ENCODE data around the gene CCDC85B.

CCDC85B gene

DNA sequence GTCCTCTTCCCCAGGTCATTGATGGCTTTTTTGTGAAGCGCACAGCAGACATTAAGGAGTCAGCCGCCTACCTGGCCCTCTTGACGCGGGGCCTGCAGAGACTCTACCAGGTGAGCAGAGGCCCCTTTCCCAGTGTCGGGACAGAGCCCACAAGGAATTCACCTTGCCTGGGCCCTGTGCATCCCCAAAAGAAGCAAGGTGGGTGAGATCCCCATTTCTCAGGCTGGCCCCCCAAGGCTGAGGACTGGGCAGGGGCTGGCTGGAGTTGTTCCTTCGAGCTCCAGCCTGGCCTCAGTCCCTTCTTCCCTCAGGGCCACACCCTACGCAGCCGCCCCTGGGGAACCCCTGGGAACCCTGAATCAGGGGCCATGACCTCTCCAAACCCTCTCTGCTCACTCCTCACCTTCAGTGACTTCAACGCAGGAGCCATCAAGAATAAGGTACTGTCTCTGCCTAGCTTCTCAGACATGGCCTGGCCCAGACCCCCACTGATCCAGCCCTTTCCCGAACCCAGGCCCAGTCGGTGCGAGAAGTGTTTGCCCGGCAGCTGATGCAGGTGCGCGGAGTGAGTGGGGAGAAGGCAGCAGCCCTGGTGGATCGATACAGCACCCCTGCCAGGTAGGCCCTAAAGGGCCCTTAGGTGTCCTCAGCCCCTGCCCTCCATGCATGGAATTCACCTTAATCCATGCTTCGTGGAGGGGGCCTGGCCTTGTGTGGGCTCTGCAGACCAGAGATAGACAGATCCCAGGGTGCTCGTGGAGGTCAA lies 25.6 kb upstream of the CCDC85B start:
- no peak for DNase-seq (ENCODE audit: low read depth)
- peaks cover 22% of the 10 kb centered on the region for H3K4me1 ChIP-seq (ENCODE audit: control insufficient read depth, insufficient read depth, low read length)
- peaks cover 80% of the 10 kb centered on the region for H3K36me3 ChIP-seq (ENCODE audit: control insufficient read depth, insufficient read depth, low read length, severe bottlenecking)
- H3K4me3 ChIP-seq (ENCODE audit: low read length): no peak overlapping the region
- no peak overlapping the region for H3K9ac ChIP-seq (ENCODE audit: low read length)
- no peaks in the 10 kb centered on the region for H3K27me3 ChIP-seq (replicated peaks; ENCODE audit: control insufficient read depth, insufficient read depth, low read length)
- no peaks in the 10 kb centered on the region for H3K9me3 ChIP-seq (ENCODE audit: control insufficient read depth, low read length)

DNA sequence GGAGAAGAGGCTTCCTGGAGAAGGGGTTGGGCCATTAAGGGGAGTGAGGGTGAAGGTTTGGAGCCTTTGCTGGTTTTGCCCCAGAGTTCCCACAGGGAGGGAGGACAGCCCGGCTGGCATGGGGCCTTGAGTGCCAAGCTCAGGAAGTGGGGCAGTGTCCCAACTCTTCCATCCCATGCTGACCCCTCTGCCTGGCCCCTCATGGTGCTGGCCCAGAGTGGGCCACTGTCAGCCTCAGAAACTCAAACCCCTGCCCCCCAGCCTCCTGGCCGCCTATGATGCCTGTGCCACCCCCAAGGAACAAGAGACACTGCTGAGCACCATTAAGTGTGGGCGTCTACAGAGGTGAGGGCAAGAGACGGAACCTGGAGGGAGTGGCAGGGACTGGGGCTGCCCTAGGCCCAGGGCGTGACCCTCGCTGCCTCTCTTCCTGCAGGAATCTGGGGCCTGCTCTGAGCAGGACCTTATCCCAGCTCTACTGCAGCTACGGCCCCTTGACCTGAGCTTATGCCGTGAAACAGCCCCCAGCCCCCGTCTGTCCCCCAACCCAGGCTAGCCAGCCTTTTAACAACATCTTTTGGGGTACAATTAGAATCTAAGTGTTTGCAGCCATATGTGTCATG lies 24.8 kb upstream of the CCDC85B start:
- Histone ChIP-seq H3K9me3 (ENCODE audit: control insufficient read depth, low read length) (no peaks in the 10 kb centered on the region), H3K4me1 (ENCODE audit: control insufficient read depth, insufficient read depth, low read length) (peaks cover 25% of the 10 kb centered on the region), H3K4me3 (ENCODE audit: low read length) (no peak overlapping the region), H3K36me3 (ENCODE audit: control insufficient read depth, insufficient read depth, low read length, severe bottlenecking) (peaks cover 84% of the 10 kb centered on the region), H3K9ac (ENCODE audit: low read length) (no peak overlapping the region), H3K27me3 (replicated peaks; ENCODE audit: control insufficient read depth, insufficient read depth, low read length) (no peaks in the 10 kb centered on the region)
- no peak for DNase-seq (ENCODE audit: low read depth)

DNA sequence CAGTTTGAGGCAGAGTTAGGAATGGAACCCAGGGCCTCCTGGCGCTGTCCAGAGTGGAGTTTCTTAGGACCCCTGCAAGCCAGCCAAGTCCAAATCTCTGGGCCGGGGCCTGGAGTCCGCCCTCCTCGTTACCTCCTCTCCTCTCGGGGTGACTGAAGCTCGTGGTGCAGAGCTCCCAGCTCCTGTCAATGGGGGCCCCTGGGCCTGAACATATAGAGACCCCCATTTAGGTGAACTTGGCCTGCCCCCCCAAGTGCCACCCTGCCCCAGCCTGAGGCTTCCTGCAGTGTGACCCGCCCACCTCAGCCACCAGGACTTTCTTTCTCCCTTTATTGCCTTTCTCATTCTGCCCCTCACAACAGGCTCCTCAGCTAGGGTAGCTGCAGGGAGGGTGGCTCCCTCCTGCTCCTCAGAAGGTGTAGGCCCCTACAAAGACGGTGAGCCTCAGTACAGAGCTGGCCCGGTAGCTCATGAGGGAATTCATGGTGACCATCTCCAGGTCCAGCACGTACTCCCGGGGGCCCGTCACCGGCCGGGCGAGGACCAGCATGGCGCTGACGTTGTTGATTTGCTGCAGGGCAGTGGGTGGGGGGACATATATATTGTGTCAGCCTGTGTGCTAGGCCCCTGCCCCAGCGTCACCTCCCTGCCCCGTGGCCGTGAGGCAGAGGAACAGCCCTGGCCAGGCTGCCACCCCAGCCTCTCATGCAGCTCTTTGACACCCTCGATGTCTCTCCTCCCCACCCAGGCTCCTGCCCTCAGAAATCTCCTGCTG lies 23.8 kb upstream of the CCDC85B start:
- DNase-seq (ENCODE audit: low read depth): no peak
- H3K9me3 ChIP-seq (ENCODE audit: control insufficient read depth, low read length): no peaks in the 10 kb centered on the region
- peaks cover 28% of the 10 kb centered on the region for H3K4me1 ChIP-seq (ENCODE audit: control insufficient read depth, insufficient read depth, low read length)
- H3K4me3 ChIP-seq (ENCODE audit: low read length): no peak overlapping the region
- H3K36me3 ChIP-seq (ENCODE audit: control insufficient read depth, insufficient read depth, low read length, severe bottlenecking): peaks cover 82% of the 10 kb centered on the region
- H3K27me3 ChIP-seq (replicated peaks; ENCODE audit: control insufficient read depth, insufficient read depth, low read length): no peaks in the 10 kb centered on the region
- H3K9ac ChIP-seq (ENCODE audit: low read length): no peak overlapping the region

DNA sequence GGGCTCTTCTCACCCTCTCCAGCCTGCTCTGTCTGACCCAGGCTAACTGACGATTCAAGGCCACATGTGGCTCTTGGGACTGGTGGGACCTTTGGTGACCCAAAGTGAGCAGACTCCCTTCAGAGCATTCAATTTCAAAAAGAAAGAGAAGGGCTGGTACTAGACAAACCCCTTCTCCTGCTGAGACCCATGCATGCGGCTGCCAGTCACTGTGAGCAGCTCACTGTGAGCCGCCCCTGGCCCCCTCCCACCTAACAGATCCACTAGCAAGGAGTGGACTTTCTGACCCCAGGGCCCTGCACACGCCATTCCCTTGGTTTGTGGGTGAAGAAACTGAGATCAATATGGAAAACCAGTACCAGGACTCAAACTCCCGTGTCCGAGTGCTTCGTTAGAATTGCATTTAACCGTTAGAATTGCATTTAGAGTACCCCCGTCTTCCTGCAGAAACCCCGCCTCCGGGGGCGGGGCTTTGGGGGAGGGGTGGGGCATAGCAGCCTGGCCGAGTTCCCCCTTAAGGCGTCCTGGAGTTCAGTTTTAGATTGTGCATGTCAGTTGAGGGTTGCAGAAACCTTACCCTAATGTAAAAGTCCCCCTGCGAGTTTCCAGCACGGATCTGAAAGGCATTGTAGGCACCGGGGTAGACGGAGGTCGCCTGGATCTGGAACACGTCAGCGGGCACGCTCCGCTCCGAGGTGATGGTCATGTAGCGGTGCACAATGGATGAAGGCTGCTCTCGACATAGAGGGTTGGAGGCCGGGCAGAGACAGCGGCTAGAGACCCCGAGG lies 23.0 kb upstream of the CCDC85B start:
- DNase-seq (ENCODE audit: low read depth): no peak

DNA sequence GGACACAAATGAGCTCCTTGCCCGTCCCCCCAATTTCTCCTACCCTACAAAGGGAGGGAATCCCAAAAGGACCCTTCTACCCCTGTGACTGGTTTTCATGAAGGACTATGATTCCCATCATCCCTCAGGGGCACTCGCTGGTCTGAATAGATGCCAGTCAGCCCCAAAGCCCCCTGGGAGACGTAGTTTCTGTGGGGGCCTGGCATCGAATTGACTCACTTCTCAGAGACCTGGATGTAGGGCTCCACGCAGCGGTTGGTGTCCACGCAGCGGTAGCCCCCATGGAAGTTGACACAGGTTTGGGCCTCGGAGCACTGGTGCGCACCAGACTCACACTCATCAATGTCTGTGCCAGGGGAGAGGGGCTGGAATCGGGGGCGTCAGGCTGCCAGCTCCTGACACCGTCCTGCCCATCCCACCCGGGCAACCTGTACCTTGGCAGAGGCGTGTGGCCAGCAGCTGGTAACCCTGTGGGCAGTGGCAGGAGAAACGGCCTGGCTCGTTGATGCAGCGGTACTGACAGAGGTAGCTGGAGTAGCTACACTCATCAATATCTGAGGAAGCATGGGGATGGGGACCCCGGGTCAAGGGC lies 22.3 kb upstream of the CCDC85B start:
- H3K4me1 ChIP-seq (ENCODE audit: control insufficient read depth, insufficient read depth, low read length): peaks cover 21% of the 10 kb centered on the region
- no peaks in the 10 kb centered on the region for H3K27me3 ChIP-seq (replicated peaks; ENCODE audit: control insufficient read depth, insufficient read depth, low read length)
- no peaks in the 10 kb centered on the region for H3K9me3 ChIP-seq (ENCODE audit: control insufficient read depth, low read length)
- DNase-seq (ENCODE audit: low read depth): no peak
- H3K9ac ChIP-seq (ENCODE audit: low read length): no peak overlapping the region
- no peak overlapping the region for H3K4me3 ChIP-seq (ENCODE audit: low read length)
- peaks cover 68% of the 10 kb centered on the region for H3K36me3 ChIP-seq (ENCODE audit: control insufficient read depth, insufficient read depth, low read length, severe bottlenecking)

More for the DNA sequence above, 23.0 kb upstream of the CCDC85B start:
- no peaks in the 10 kb centered on the region for H3K27me3 ChIP-seq (replicated peaks; ENCODE audit: control insufficient read depth, insufficient read depth, low read length)
- no peak overlapping the region for H3K9ac ChIP-seq (ENCODE audit: low read length)
- no peaks in the 10 kb centered on the region for H3K9me3 ChIP-seq (ENCODE audit: control insufficient read depth, low read length)
- peaks cover 75% of the 10 kb centered on the region for H3K36me3 ChIP-seq (ENCODE audit: control insufficient read depth, insufficient read depth, low read length, severe bottlenecking)
- H3K4me3 ChIP-seq (ENCODE audit: low read length): no peak overlapping the region
- peaks cover 24% of the 10 kb centered on the region for H3K4me1 ChIP-seq (ENCODE audit: control insufficient read depth, insufficient read depth, low read length)

DNA sequence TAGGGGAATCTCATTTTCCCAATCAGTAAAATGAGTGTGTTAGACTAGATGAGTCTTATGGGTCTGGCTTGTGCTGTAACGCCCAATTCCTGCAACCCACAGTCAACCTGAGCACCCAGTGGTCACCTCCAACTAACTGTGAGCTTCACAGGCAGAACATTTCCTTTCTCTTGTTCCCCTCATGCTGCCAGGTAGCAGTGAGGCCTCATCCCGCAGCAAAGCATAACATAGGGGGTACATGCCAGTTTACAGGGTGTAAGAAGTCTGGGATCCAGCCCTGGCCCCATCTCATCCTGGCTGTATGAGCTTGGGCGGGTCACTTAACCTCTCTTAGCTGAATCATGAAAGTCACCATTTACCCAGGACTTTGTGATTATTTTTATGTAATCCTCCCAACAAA lies 21.6 kb upstream of the CCDC85B start:
- peaks cover 60% of the 10 kb centered on the region for H3K36me3 ChIP-seq (ENCODE audit: control insufficient read depth, insufficient read depth, low read length, severe bottlenecking)
- H3K27me3 ChIP-seq (replicated peaks; ENCODE audit: control insufficient read depth, insufficient read depth, low read length): no peaks in the 10 kb centered on the region
- peaks cover 21% of the 10 kb centered on the region for H3K4me1 ChIP-seq (ENCODE audit: control insufficient read depth, insufficient read depth, low read length)
- no peak for DNase-seq (ENCODE audit: low read depth)
- peak overlapping the region; percentile 5 for H3K9ac ChIP-seq (ENCODE audit: low read length)
- H3K9me3 ChIP-seq (ENCODE audit: control insufficient read depth, low read length): no peaks in the 10 kb centered on the region
- no peak overlapping the region for H3K4me3 ChIP-seq (ENCODE audit: low read length)

DNA sequence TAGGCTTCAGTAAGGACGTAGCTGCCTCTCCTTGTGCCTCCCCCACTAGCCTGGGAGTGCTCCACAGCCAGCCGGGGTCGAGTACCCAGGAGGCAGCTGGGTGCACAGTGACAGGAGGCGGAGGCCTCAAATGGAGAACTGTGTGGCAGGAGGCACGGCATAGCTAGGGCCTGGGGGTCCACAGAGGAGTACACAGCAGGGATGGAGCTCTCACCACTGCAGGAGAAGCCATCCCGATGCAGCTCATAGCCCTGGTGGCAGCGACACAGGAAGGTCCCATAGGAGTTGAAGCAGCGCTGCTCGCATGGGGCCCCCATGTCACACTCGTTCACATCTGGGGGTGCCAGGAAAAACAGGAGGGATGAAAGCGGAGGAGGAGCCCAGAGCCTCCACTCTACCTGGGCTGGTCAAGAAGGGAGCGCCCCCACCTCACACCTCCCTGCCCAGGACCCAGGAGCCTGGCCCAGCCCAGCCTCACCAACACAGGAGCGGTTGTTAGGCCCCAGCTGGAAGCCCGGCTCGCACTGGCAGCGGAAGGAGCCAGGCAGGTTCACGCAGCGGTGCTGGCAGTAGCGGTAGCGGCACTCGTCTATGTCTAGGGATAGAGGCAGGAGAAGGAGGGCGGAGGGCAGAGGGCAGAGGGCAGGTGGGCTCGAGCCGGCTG lies 20.7 kb upstream of the CCDC85B start:
- peak overlapping the region; percentile 95 for H3K9ac ChIP-seq (ENCODE audit: low read length)
- peaks cover 21% of the 10 kb centered on the region for H3K4me1 ChIP-seq (ENCODE audit: control insufficient read depth, insufficient read depth, low read length)
- DNase-seq (ENCODE audit: low read depth): no peak
- no peak overlapping the region for H3K4me3 ChIP-seq (ENCODE audit: low read length)
- peaks cover 52% of the 10 kb centered on the region for H3K36me3 ChIP-seq (ENCODE audit: control insufficient read depth, insufficient read depth, low read length, severe bottlenecking)
- H3K9me3 ChIP-seq (ENCODE audit: control insufficient read depth, low read length): no peaks in the 10 kb centered on the region
- H3K27me3 ChIP-seq (replicated peaks; ENCODE audit: control insufficient read depth, insufficient read depth, low read length): no peaks in the 10 kb centered on the region

DNA sequence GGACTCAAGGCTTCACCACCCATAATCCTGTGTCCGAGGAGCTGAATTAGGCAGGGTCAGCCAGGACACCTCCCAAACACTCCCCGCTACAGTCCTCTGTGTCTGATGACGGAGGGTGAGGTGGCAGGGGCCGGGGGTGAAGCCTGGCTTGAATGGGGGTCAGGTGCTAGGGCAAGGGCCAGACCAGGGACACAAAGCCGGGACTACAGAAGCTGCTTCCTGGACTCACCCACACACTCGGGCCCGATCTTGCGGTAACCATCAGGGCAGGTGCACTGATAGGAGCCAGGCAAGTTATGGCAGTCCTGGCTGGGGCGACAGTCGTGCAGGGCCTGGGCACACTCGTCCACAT lies 20.2 kb upstream of the CCDC85B start:
- DNase-seq (ENCODE audit: low read depth): no peak
- Histone ChIP-seq H3K4me3 (ENCODE audit: low read length) (no peak overlapping the region), H3K9ac (ENCODE audit: low read length) (peak overlapping the region; percentile 95), H3K36me3 (ENCODE audit: control insufficient read depth, insufficient read depth, low read length, severe bottlenecking) (peaks cover 47% of the 10 kb centered on the region), H3K9me3 (ENCODE audit: control insufficient read depth, low read length) (no peaks in the 10 kb centered on the region), H3K4me1 (ENCODE audit: control insufficient read depth, insufficient read depth, low read length) (peaks cover 21% of the 10 kb centered on the region), H3K27me3 (replicated peaks; ENCODE audit: control insufficient read depth, insufficient read depth, low read length) (no peaks in the 10 kb centered on the region)

DNA sequence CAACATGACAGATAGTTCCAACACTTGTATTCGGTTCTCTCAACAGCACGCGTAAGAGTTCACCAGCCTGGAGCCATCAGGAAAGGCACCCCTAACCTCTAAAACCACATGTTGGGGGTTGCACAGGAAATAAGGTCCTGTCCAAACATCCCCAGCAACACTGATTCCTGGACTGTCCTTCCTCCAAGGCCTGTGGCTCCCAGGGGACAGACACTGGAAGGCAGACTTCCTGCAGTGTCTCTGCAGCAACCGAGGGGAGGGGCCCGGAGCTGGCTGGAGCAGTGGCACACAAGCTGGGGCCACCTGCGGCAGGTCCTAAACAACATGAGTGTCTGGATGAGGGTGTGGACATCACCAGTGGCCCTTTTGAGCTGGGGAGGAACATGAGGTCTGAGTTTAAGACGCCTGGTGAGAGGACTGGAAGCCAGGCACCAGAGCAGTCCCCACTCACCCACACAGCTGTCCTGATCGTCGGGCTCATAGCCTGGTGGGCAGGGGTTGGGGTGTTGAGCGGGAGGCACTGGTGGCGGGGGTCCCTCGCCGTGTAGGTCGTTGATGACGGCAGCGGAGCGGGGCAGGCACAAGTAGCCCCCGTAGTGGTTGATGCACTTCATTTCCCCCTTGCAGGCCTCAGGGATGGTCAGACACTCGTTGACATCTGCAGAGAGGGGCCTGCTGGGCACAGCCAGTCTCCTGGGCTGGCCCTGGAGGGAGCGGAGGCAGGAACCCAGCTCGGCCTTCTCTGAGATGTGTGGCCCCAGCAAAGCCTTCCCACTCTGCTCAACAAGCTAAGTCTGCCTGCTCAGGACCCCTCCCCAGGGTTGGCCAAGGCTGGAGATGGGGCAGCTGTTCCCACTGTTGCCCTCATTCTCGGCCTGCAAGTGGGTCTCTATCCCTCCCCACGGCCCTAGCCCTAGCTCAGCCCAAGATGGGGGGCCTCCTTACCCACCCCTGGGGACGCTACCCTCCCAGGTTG lies 19.5 kb upstream of the CCDC85B start:
- H3K4me3 ChIP-seq (ENCODE audit: low read length): peak overlapping the region; percentile 86

More for the DNA sequence above, 19.5 kb upstream of the CCDC85B start:
- DNase-seq (ENCODE audit: low read depth): no peak
- no peaks in the 10 kb centered on the region for H3K9me3 ChIP-seq (ENCODE audit: control insufficient read depth, low read length)
- H3K27me3 ChIP-seq (replicated peaks; ENCODE audit: control insufficient read depth, insufficient read depth, low read length): no peaks in the 10 kb centered on the region
- peaks cover 39% of the 10 kb centered on the region for H3K36me3 ChIP-seq (ENCODE audit: control insufficient read depth, insufficient read depth, low read length, severe bottlenecking)
- peaks cover 21% of the 10 kb centered on the region for H3K4me1 ChIP-seq (ENCODE audit: control insufficient read depth, insufficient read depth, low read length)
- H3K9ac ChIP-seq (ENCODE audit: low read length): peak overlapping the region; percentile 95
